ENCODE data around the gene PHRF1. TPM values are rescaled to one million over a fixed set of nuclear protein-coding genes. Genes with fewer than 3 reads are reported as not detected.

PHRF1 gene, protein sequence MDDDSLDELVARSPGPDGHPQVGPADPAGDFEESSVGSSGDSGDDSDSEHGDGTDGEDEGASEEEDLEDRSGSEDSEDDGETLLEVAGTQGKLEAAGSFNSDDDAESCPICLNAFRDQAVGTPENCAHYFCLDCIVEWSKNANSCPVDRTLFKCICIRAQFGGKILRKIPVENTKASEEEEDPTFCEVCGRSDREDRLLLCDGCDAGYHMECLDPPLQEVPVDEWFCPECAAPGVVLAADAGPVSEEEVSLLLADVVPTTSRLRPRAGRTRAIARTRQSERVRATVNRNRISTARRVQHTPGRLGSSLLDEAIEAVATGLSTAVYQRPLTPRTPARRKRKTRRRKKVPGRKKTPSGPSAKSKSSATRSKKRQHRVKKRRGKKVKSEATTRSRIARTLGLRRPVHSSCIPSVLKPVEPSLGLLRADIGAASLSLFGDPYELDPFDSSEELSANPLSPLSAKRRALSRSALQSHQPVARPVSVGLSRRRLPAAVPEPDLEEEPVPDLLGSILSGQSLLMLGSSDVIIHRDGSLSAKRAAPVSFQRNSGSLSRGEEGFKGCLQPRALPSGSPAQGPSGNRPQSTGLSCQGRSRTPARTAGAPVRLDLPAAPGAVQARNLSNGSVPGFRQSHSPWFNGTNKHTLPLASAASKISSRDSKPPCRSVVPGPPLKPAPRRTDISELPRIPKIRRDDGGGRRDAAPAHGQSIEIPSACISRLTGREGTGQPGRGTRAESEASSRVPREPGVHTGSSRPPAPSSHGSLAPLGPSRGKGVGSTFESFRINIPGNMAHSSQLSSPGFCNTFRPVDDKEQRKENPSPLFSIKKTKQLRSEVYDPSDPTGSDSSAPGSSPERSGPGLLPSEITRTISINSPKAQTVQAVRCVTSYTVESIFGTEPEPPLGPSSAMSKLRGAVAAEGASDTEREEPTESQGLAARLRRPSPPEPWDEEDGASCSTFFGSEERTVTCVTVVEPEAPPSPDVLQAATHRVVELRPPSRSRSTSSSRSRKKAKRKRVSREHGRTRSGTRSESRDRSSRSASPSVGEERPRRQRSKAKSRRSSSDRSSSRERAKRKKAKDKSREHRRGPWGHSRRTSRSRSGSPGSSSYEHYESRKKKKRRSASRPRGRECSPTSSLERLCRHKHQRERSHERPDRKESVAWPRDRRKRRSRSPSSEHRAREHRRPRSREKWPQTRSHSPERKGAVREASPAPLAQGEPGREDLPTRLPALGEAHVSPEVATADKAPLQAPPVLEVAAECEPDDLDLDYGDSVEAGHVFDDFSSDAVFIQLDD (N-terminal part only)
- total RNA-seq (2021): 48.9 and 50.6 TPM in 2 replicates
- long read RNA-seq, full-length matches to known transcripts: 3 of 36 reads
- long read RNA-seq, partial matches to known transcripts: 27 of 36 reads
- long read RNA-seq, other reads (novel, unspliced or antisense): 6 of 36 reads

DNA sequence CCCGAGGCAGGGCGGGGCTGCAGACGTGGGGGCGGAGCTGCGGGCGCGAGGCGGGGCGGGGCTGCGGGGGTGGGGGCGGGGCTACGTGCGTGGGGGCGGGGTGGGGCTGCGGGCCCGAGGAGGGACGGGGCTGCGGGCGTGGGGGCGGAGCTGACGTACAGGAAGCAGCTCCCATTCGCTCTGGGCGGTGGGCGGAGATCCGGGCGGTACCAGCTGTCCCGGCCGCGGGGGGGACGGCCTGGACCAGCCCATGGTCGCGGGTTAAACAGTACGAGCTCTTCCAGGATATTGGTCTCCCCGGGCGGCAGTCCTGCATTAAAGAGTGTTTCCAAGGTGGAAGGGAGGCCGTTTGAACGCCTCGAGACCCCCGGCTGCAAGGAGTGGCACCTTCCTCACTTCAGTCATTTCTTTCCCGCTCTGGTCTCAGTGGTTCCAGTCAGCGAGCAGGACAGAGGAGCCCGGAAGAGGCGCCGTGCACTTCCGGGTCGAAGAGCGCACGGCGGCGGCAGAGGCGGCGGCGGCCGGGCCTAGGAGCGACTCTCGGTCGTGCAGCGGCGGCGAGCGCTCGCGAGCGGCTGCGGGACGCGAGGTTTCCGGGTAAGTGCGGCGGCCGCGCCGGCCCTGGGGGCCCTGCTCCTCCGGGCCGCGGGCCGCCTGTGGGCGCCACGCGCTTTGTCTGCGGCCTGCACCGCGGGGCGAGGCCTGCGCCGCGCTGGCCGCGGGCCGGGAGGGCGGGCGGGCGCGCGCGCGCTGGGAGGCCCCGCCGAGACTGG, at the start of gene PHRF1:
PHRF1 (plus strand) TSS at position 475 of the 773 bp plus-strand sequence. CDS start 5,043 bp downstream, outside the sequence.
- Histone ChIP-seq H2BK20ac (ENCODE audit: low read depth, low read length, poor library complexity, severe bottlenecking) (no peak within 1 kb of the TSS), H3K9me3 (ENCODE audit: control insufficient read depth, low read depth, low read length) (no peaks in the 10 kb centered on the region), H2BK120ac (ENCODE audit: low read depth, low read length, poor library complexity, severe bottlenecking) (peak within 1 kb of the TSS; percentile 95), H3K23me2 (ENCODE audit: insufficient read length, low read depth, low read length, poor library complexity, severe bottlenecking) (peaks cover 16% of the 10 kb centered on the region), H4K5ac (ENCODE audit: insufficient read length, low read depth, low read length) (no peak within 1 kb of the TSS), H4K20me1 (ENCODE audit: control insufficient read depth, insufficient read depth, insufficient read length) (no peaks in the 10 kb centered on the region), H2BK12ac (ENCODE audit: insufficient read length, low read depth, low read length) (no peak within 1 kb of the TSS), H3K4ac (ENCODE audit: low read depth, low read length) (no peak within 1 kb of the TSS; the same call in 1 of the 2 replicates), H2BK15ac (ENCODE audit: low read depth, low read length) (no peak within 1 kb of the TSS), H3T11ph (ENCODE audit: low read length) (no peak within 1 kb of the TSS), H3K79me1 (ENCODE audit: insufficient read depth, low read depth, low read length, poor library complexity, severe bottlenecking) (peaks cover 10% of the 10 kb centered on the region), H3K23ac (ENCODE audit: insufficient read length, low read depth, low read length) (peak within 1 kb of the TSS; percentile 19), H3K27me3 (ENCODE audit: insufficient read depth, low read length) (no peaks in the 10 kb centered on the region; the same call in 1 of the 2 replicates), H3K4me1 (ENCODE audit: insufficient read depth, low read length) (no peaks in the 10 kb centered on the region), H3K4me2 (ENCODE audit: insufficient read depth, insufficient read length, low read length) (peak within 1 kb of the TSS; percentile 94), H3K9ac (ENCODE audit: extremely low read depth, insufficient read length, low read length) (peak within 1 kb of the TSS; percentile 93), H3K14ac (ENCODE audit: insufficient read depth, low read length) (peak within 1 kb of the TSS; percentile 100), H3K27ac (ENCODE audit: insufficient read length, low read depth, low read length) (peak within 1 kb of the TSS; percentile 12), H4K91ac (ENCODE audit: insufficient read length, low read depth, low read length) (no peak within 1 kb of the TSS), H3K18ac (ENCODE audit: insufficient read length, low read depth, low read length) (peak within 1 kb of the TSS; percentile 100), H4K8ac (replicated peaks; ENCODE audit: insufficient read length, low read depth, low read length) (no peak within 1 kb of the TSS), H2AFZ (ENCODE audit: low read length) (no peak within 1 kb of the TSS), H2BK5ac (ENCODE audit: insufficient read length, low read length) (no peak within 1 kb of the TSS), H3K79me2 (ENCODE audit: insufficient read depth, low read length) (peaks cover 40% of the 10 kb centered on the region; the same call in 1 of the 2 replicates), H2AK5ac (ENCODE audit: insufficient read length, low read length) (no peak within 1 kb of the TSS), H3K56ac (ENCODE audit: insufficient read length, low read depth, low read length) (no peak within 1 kb of the TSS)
- Mint-ChIP-seq H3K4me1 (peaks cover 28 to 33% of the 10 kb centered on the region in 2 experiments), H3K4me3 (peak within 1 kb of the TSS; percentile 90 to 95), H3K27me3 (ENCODE audit: low read depth) (peaks cover 14% of the 10 kb centered on the region), H3K9me3 (no peaks in the 10 kb centered on the region), H3K36me3 (ENCODE audit: insufficient read depth in 1 of 3, low read depth in 3 of 3) (peaks cover 3 to 11% (median 5%) of the 10 kb centered on the region in 3 experiments; a peak in 6 of 7 replicates), H3K27ac (peak within 1 kb of the TSS; percentile 100)
- DNase-seq: peak; percentile 94
- WGBS (ENCODE audit: extremely low coverage, insufficient read length, low lambda C conversion rate): no CpG with 5 or more reads among the region's 99 CpGs
- TF ChIP-seq, protein P1, sequence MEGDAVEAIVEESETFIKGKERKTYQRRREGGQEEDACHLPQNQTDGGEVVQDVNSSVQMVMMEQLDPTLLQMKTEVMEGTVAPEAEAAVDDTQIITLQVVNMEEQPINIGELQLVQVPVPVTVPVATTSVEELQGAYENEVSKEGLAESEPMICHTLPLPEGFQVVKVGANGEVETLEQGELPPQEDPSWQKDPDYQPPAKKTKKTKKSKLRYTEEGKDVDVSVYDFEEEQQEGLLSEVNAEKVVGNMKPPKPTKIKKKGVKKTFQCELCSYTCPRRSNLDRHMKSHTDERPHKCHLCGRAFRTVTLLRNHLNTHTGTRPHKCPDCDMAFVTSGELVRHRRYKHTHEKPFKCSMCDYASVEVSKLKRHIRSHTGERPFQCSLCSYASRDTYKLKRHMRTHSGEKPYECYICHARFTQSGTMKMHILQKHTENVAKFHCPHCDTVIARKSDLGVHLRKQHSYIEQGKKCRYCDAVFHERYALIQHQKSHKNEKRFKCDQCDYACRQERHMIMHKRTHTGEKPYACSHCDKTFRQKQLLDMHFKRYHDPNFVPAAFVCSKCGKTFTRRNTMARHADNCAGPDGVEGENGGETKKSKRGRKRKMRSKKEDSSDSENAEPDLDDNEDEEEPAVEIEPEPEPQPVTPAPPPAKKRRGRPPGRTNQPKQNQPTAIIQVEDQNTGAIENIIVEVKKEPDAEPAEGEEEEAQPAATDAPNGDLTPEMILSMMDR (conservative IDR thresholded peaks at IDR 0.05): no peak
